Erythroblast (primary cell): ENCODE data around the gene NEDD8.

ENCODE experiments used
- GATA1 ChIP-seq: IDR thresholded peaks from 2 replicates; pipeline ENCODE4 v1.6.1; 2011; ENCODE audit warnings: low read depth, mild to moderate bottlenecking, control low read depth, low read length, moderate library complexity
- POLR2A ChIP-seq: IDR thresholded peaks from 2 replicates; pipeline ENCODE4 v1.6.1; 2011; ENCODE audit warnings: mild to moderate bottlenecking, low read length

DNA sequence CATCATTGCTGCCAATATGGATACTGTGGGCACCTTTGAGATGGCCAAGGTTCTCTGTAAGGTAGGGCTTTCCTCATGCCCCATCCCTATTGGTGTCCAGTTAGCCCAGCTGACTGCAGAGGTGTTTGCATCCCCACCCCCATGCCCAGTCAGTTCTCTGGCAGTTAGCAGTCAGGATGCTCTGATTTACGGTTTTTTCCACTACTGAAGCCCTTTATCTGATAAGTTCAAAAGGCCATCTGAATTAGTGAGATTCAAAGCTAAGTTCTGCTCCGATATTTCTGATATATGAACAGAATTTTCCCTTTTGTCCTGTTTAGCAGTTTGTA is 1.3 kb upstream of the NEDD8 start:
- no peak for TF ChIP-seq POLR2A
- TF ChIP-seq GATA1, result no peak
